ENCODE data around the gene NUDT4B. TPM values are rescaled to one million over a fixed set of nuclear protein-coding genes. Genes with fewer than 3 reads are reported as not detected.
"Not testable (repeated sequence)": the region's sequence is repeated elsewhere in the genome, so short reads cannot be mapped to it uniquely, and the experiment has no call there.

The NUDT4B gene
- total RNA-seq, 4 donors from 2014 or later: 29.5 to 59.0 TPM; not detected in 2

GRCh38 chr1:148720918-148721317 lies 27.7 kb upstream of the NUDT4B start:
- H3K4me3 ChIP-seq; H3K36me3 ChIP-seq; DNase-seq; H3K27me3 ChIP-seq; in situ Hi-C loops (cut with MboI; ENCODE audit: low pct_ligation_motif_present in 1 of 4, low pct_unique_long_range_greater_than_20kb in 1 of 4, low sequenced_read_pairs in 3 of 4); H3K9me3 ChIP-seq; intact Hi-C loops (cut with DNase I; ENCODE audit: low total_unique reads); H3K4me1 ChIP-seq; H3K27ac ChIP-seq: not testable (repeated sequence)
- no CpG with 5 or more reads among the region's 9 CpGs for WGBS, 2 donors (ENCODE audit: low coverage in 1 of 2)

DNA sequence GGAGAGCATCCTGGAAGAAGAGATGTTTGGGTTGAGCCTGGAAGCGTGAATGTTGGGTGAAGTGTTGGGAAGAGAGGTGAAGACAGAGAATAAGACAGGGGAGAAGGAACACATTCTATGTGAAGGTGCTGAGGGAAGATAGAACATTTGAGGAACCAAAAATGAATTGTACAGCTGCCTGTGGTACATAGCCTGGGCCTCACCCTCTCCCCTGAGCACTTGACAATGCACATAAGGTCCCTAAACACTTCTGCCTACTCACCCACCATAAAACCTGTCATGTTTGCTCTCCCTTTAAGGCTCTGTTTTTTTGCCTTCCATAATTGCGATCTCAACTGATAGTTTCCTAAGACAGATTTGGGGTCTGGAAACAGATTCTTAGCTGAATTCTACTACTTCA lies 25.8 kb upstream of the NUDT4B start:
- in situ Hi-C loops (cut with MboI; ENCODE audit: low pct_ligation_motif_present in 1 of 4, low pct_unique_long_range_greater_than_20kb in 1 of 4, low sequenced_read_pairs in 3 of 4); intact Hi-C loops (cut with DNase I; ENCODE audit: low total_unique reads); DNase-seq; H3K36me3 ChIP-seq; H3K27me3 ChIP-seq; H3K4me3 ChIP-seq; H3K27ac ChIP-seq; H3K9me3 ChIP-seq; H3K4me1 ChIP-seq: not testable (repeated sequence)
- 100% methylated on average over 1 of the region's 2 CpGs; no CpG with 5 or more reads in 1 of the 2 donors for WGBS, 2 donors (ENCODE audit: low coverage in 1 of 2)

DNA sequence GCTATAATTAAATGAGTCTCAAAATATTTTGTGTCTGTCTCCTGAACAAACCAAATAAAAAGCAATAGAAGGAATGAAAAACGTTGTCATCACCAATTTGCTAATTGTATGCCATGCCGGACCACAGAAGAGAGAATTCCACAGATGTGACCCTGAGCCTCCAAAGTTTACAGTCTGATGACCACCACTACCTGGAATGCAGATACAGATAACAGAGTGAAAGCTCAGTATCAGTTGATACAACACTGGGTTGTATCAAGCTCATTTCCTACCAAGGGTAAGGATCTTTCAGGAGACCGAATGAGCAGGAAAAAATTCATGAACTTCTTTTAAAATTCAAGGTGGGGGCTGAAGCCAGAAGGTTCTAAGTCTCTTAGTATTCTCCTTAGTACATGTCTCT lies 25.1 kb upstream of the NUDT4B start:
- H3K27ac ChIP-seq; DNase-seq; H3K9me3 ChIP-seq; H3K27me3 ChIP-seq; H3K4me1 ChIP-seq; in situ Hi-C loops (cut with MboI; ENCODE audit: low pct_ligation_motif_present in 1 of 4, low pct_unique_long_range_greater_than_20kb in 1 of 4, low sequenced_read_pairs in 3 of 4); H3K36me3 ChIP-seq; intact Hi-C loops (cut with DNase I; ENCODE audit: low total_unique reads); H3K4me3 ChIP-seq: not testable (repeated sequence)
- WGBS, 2 donors (ENCODE audit: low coverage in 1 of 2): no CpG with 5 or more reads among the region's 3 CpGs

GRCh38 chr1:148724872-148725271 lies 23.7 kb upstream of the NUDT4B start:
- H3K9me3 ChIP-seq; H3K4me1 ChIP-seq; H3K36me3 ChIP-seq; in situ Hi-C loops (cut with MboI; ENCODE audit: low pct_ligation_motif_present in 1 of 4, low pct_unique_long_range_greater_than_20kb in 1 of 4, low sequenced_read_pairs in 3 of 4); DNase-seq; intact Hi-C loops (cut with DNase I; ENCODE audit: low total_unique reads); H3K4me3 ChIP-seq; H3K27me3 ChIP-seq; H3K27ac ChIP-seq: not testable (repeated sequence)
- WGBS, 2 donors (ENCODE audit: low coverage in 1 of 2): no CpG with 5 or more reads among the region's 3 CpGs

GRCh38 chr1:148727862-148728261 lies 20.7 kb upstream of the NUDT4B start:
- H3K4me1 ChIP-seq; H3K27me3 ChIP-seq; DNase-seq; H3K27ac ChIP-seq; H3K36me3 ChIP-seq; intact Hi-C loops (cut with DNase I; ENCODE audit: low total_unique reads); H3K4me3 ChIP-seq; in situ Hi-C loops (cut with MboI; ENCODE audit: low pct_ligation_motif_present in 1 of 4, low pct_unique_long_range_greater_than_20kb in 1 of 4, low sequenced_read_pairs in 3 of 4); H3K9me3 ChIP-seq: not testable (repeated sequence)
- WGBS, 2 donors (ENCODE audit: low coverage in 1 of 2): no CpG with 5 or more reads among the region's 2 CpGs

DNA sequence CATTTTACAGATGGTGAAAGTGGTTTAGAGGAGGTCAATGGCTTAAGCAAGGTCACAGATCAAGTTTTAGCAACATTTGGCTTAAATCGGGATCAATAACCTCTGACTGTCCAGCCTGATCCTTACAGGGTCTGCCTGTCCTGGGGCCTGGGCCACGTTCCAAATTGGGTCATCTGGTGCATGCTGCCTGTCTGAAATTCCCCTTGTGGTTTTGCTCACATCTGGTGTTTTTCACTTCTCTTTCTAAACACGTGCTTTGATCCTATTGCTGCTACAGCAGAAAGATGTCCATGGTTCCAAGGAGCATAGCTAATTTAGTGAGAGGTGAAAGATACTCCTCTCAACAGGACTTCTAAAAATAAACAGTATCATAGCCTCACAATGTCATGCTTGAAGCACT lies 19.4 kb upstream of the NUDT4B start:
- WGBS, 2 donors (ENCODE audit: low coverage in 1 of 2): no CpG with 5 or more reads among the region's 3 CpGs
- H3K4me1 ChIP-seq; H3K9me3 ChIP-seq; H3K4me3 ChIP-seq; in situ Hi-C loops (cut with MboI; ENCODE audit: low pct_ligation_motif_present in 1 of 4, low pct_unique_long_range_greater_than_20kb in 1 of 4, low sequenced_read_pairs in 3 of 4); intact Hi-C loops (cut with DNase I; ENCODE audit: low total_unique reads); H3K27me3 ChIP-seq; DNase-seq; H3K27ac ChIP-seq; H3K36me3 ChIP-seq: not testable (repeated sequence)

DNA sequence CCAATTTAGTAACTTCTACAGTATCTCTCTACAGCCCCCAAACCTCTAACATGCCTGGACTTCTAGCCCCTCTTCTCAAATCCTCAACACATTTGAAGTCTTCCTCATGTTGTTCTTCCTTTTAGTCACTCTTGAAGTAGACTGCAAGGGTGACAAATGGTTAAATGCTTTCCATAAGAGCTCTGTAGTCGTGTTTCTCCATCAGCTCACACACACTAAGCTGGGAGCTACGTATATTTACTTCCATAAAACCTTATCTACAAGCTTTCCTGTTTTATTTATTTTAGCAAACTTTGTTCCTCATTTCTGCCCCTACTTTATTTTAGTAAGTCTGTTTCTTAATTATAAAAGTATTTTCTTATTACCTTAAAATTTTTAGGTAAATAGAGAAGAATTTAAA lies 19.0 kb upstream of the NUDT4B start:
- in situ Hi-C loops (cut with MboI; ENCODE audit: low pct_ligation_motif_present in 1 of 4, low pct_unique_long_range_greater_than_20kb in 1 of 4, low sequenced_read_pairs in 3 of 4); intact Hi-C loops (cut with DNase I; ENCODE audit: low total_unique reads); DNase-seq; H3K27me3 ChIP-seq; H3K9me3 ChIP-seq; H3K27ac ChIP-seq; H3K4me1 ChIP-seq; H3K4me3 ChIP-seq; H3K36me3 ChIP-seq: not testable (repeated sequence)
- WGBS, 2 donors (ENCODE audit: low coverage in 1 of 2): no CpG with 5 or more reads among the region's 2 CpGs

- DNase-seq; H3K9me3 ChIP-seq; H3K36me3 ChIP-seq; in situ Hi-C loops (cut with MboI; ENCODE audit: low pct_ligation_motif_present in 1 of 4, low pct_unique_long_range_greater_than_20kb in 1 of 4, low sequenced_read_pairs in 3 of 4); H3K4me3 ChIP-seq; H3K4me1 ChIP-seq; H3K27me3 ChIP-seq; intact Hi-C loops (cut with DNase I; ENCODE audit: low total_unique reads); H3K27ac ChIP-seq: not testable (repeated sequence)
- no CpG with 5 or more reads among the region's 4 CpGs for whole genome bisulfite sequencing, 2 donors (ENCODE audit: low coverage in 1 of 2)
Measured at GRCh38 chr1:148732277-148732676, 16.3 kb upstream of the NUDT4B start.

DNA sequence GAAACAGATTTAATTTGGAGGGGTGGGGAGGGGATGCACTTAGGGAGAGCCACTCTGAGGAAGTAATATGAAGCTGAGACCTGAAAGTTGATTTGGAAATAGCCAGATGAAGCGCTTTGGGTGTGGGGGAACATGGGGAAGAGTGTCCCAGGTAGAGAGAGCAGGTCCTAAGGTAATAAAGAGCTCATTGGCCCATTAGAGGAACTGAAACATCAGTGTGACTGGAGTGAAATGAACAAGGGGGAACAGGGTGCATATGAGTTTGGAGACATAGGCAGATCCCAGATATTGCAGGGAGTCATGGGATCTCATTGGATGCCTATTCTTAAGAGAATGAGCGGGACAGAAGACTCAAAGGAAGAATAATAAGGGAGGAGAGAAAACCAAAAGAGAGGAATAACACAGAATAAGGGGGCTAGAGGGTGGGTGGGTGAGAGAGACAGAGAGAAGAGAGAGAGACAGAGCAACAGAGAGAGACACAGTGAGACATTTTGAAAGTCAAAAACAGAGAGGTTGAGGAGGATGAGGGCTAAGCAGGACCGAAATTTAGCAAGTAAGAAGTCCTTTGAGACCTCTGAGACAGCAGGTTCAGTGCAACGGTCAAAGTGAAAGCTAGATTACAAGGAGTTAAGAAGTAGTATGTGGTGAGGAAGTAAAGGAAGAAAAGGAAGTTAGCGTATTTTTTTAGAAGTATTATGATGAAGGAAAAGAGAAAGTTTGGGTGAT lies 14.8 kb upstream of the NUDT4B start:
- H3K4me3 ChIP-seq; H3K27ac ChIP-seq; H3K9me3 ChIP-seq; DNase-seq; H3K4me1 ChIP-seq; in situ Hi-C loops (cut with MboI; ENCODE audit: low pct_ligation_motif_present in 1 of 4, low pct_unique_long_range_greater_than_20kb in 1 of 4, low sequenced_read_pairs in 3 of 4); H3K27me3 ChIP-seq; intact Hi-C loops (cut with DNase I; ENCODE audit: low total_unique reads); H3K36me3 ChIP-seq: not testable (repeated sequence)
- WGBS, 2 donors (ENCODE audit: low coverage in 1 of 2): no CpG with 5 or more reads among the region's 5 CpGs

GRCh38 chr1:148734311-148734662 lies 14.3 kb upstream of the NUDT4B start:
- H3K27me3 ChIP-seq; in situ Hi-C loops (cut with MboI; ENCODE audit: low pct_ligation_motif_present in 1 of 4, low pct_unique_long_range_greater_than_20kb in 1 of 4, low sequenced_read_pairs in 3 of 4); H3K4me3 ChIP-seq; DNase-seq; H3K4me1 ChIP-seq; H3K27ac ChIP-seq; intact Hi-C loops (cut with DNase I; ENCODE audit: low total_unique reads); H3K36me3 ChIP-seq; H3K9me3 ChIP-seq: not testable (repeated sequence)
- WGBS, 2 donors (ENCODE audit: low coverage in 1 of 2): no CpG with 5 or more reads among the region's 3 CpGs

- H3K4me3 ChIP-seq; H3K27ac ChIP-seq; in situ Hi-C loops (cut with MboI; ENCODE audit: low pct_ligation_motif_present in 1 of 4, low pct_unique_long_range_greater_than_20kb in 1 of 4, low sequenced_read_pairs in 3 of 4); H3K4me1 ChIP-seq; H3K36me3 ChIP-seq; H3K27me3 ChIP-seq; intact Hi-C loops (cut with DNase I; ENCODE audit: low total_unique reads); H3K9me3 ChIP-seq; DNase-seq: not testable (repeated sequence)
- no CpG with 5 or more reads among the region's 1 CpG for WGBS, 2 donors (ENCODE audit: low coverage in 1 of 2)
Measured at GRCh38 chr1:148735538-148735937, 13.0 kb upstream of the NUDT4B start.

All from transverse colon (tissue), 4 donors.